DMS 273 (cell line): Measurements from ENCODE around the gene MT1G.
"Not testable (repeated sequence)": the region's sequence is repeated elsewhere in the genome, so short reads cannot be mapped to it uniquely, and the experiment has no call there.

Experiments used
- DNase-seq: peaks from one replicate; lab custom pipeline; 2025; ENCODE audit not compliant: unreplicated experiment; lab: John Stamatoyannopoulos, UW

MT1G gene

DNA sequence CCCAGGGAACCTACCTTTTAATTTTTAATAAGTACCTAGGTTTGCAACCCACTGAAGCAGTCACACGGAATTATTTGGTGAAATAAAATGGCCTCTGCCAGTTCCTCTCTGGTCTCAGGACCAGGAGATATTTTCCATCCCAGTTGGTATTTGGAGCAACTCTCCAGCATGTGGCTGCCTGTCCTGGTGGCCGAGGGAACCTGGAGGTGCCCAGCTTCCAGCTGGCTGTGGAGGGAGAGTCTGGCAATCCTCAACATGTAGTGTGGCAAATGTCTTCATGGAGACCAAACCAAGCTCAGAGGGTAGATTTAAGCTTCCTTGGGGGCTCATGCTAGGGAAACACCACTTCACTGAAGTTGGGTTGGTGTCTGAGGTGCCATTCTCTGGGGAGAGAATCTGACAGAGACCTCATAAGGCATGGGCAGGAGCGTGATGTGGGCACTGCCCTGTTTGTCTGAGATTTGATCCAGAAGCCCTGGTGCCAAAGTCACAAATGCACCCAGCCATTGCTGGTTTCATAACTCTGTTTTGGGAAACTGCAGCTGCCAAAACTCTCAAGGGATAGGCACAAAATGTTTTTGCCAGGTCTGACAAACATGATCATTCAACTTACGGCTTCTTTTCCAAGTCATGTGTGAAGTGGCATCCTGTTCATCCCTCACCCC, 17.2 kb upstream of the MT1G start:
- no peak for DNase-seq

DNA sequence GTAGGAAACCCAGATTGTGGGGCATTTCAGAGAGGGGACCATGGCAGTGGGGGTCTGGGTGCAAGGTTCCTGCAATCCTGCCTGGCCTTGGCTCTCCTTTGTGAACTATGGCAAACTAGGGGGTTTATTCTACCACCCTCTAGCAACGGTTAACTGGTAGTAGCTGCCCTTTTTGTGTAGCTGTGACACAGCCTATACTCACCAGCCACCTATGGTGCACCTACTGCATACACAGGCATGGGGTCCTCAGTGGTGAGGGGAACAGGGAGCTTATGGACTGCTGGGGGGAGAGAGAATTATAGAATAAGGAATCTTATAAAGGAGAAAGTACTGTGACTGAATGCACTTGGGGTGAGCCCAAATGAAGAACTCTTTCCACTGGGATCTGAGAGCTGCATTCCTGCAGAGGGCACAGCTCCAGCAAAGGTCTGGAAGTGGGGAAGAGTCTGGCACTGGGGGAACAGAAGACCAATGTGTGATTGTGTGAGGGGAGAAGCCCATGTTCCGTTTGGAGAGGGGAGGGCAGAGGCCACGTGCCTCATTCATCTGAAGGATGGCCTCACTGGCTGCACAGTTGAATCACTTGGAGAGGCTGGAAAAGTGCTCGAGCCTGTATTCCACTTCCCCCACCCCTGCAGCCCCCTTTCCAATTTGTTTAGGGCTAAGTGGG, 16.5 kb upstream of the MT1G start:
- no peak for DNase-seq

DNA sequence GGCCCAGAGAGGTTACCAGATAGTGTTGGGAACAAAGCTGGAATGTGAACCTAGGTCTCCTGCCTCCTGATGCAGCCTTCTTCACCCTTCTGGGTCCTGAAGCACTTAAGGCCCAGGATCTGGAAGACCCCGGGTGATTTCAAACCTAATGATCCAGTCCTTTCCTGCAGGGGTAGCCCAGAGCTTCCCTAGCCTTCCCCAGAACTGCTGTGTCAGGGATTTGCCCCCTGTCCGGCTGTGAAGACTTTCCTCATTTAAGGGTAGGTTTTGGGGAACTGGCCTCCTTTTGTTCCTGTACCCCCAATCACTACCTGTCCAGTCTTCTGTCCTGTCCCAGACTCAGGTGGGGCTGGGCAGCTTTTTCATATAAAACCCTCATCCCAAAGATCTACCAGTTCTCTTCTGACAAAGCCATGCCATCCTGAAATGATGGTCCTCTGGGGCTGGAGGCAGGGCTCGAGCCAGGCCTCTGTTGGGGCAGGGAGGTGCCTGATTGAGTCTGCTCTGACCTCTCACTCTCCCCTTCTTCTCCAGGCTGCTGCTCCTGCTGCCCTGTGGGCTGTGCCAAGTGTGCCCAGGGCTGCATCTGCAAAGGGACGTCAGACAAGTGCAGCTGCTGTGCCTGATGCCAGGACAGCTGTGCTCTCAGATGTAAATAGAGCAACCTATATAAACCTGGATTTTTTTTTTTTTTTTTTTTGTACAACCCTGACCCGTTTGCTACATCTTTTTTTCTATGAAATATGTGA, 15.7 kb upstream of the MT1G start:
- DNase-seq, result peak; percentile 43

DNA sequence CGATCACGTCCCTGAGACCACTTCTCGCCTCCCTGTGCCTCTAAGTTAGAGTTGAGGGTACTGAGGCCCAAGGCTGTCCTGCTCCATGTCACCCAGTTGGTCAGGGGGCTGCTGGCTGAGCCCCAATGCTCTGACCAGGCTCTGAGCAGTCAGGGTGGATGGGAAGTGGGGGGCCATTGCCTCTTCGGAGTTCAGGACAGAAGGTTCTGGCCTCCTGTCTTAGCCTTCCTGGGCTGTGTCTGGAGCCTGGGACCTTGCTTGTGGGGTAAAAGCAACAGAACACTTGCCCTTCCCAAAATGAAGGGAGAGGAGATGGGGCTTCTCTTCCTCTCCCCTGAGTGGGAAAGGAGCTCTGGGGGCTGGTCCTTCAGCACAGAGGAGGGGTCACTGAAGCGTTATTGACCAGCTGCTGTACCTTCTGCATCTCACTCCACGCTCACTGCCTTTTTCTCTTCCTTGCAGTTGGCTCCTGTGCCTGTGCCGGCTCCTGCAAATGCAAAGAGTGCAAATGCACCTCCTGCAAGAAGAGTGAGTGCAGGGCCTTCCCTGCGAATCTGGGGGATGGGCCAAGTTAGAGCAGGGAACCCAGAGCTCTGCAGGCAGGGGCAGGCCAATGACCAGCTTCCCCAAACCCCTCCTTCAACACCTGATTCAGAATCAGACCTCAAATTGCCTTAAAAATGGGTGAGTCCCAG, 15.0 kb upstream of the MT1G start:
- peak; percentile 55 for DNase-seq

DNA sequence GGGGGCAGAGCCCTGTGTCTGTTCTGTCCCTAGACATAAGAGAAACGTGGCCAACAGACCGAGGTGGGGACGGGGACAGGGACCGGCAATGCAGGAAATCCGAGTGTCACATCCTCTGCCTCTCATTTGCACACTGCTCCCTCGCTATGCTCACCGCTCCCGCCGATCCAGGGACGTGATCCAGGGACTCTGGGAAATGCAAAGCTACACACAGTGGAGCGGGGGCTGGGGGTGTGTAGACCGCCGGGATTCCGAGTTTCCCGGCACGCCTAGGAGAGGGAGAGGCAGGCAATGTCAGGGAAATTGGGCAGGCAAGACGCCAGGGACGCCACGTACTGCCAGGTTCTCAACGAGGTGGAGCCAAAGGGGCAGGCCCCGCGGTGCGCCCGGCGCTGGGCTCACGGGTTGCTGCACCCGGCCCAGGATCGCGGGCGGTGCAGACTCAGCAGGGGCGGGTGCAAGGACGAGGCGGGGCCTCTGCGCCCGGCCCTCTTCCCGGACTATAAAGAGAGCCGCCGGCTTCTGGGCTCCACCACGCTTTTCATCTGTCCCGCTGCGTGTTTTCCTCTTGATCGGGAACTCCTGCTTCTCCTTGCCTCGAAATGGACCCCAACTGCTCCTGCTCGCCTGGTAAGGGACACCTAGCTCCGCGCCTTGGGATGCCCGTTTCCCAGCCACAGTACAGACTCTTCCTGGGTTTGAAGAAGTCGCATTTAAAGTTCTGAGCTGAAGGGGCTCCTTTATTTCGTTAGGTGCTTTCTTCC, 14.3 kb upstream of the MT1G start, which contains the start of gene MT1X:
Gene MT1X, plus strand, starts transcription at position 532 of the 764 bp plus-strand sequence. Its CDS starts 71 bp downstream, at position 603.
- DNase-seq, result peak; percentile 97

DNA sequence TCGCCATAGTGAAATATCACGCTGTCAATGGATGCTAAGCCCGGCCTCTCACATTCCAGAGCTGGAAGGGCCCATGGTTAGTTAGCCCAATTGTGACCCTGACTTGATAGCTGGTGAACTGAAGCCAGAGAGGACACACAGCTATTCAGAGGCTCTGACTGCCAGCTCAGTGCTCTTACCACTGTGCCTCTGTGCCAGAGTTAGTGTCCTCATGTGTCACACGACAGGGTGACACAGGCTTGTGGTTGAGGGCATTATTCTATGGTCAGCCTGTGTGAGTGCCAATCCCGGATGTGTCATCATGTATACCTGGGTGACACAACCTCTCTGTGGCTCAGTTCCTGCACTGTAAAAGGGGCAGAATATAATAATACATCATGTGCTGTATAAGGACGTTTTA, 12.0 kb upstream of the MT1G start:
- no peak for DNase-seq

DNA sequence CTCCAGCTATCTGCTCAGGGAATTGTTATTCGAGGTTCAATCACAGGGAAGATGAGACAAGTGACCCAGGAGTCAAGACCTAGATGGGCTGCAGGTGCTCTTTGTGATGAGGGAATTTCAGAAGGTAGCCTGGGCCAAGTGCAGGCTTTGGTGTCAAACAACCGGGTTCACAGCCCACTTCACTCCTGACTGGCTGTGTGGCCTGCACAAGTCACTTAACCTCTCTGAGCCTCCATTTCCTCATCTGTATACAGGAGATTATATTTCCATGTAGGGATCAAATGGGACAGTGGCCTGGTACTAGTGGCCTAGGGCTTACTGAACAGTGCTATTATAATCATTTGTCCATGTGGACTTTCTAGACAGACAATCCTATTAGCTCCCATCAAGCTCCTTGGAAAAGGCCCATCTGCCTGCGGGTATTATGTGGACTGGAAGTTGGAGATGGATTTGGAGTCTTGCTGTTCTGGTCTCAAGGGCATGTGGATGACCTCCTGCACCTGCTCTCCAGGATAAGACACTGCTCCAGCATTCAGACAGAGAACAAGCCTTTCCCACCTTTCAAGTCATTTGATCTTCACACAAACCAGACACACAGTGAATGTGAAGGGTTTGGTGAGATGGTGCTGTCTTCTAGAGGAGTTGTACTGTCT, 11.3 kb upstream of the MT1G start:
- DNase-seq, result no peak

DNA sequence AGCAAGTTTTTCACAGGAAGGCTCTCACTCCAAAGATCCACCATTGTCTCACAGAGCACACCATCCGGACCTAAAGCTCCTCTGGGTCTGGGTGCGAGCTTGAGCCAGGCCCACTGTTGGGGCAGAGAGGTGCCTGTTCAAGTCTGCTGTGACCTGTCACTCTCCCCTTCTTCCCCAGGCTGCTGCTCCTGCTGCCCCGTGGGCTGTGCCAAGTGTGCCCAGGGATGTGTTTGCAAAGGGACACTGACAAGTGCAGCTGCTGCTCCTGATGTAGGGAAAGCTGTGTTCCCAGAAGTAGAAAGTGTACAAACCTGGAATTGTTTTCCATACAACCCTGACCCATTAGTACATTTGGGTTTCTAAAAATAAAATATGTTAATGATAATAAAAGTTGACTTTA, 9.6 kb upstream of the MT1G start:
- DNase-seq, result no peak

DNA sequence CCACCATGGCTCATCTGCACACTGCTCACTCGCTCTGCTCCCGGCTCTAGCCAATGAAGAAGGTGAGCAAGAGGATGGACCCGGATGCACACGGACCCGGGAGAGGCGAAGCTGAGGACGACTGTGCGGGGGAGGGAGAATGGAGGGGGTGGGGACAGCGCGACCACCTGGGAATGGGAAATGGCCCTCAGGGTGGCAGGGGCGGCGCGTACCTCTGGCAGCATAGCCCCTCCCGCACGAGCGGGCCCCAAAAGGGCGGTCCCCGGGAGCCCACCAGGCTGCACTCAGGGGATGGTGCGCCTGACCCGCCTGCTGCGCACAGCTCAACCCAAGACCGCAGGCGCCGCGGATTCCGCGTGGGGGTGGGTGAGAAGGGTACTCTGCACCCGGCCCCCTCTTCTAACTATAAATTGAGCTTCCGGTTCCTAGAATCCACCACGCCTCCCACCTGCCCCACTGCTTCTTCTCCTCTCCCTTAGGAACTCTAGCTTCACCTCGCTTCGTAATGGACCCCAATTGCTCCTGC, 7.9 kb upstream of the MT1G start:
- no peak for DNase-seq

DNA sequence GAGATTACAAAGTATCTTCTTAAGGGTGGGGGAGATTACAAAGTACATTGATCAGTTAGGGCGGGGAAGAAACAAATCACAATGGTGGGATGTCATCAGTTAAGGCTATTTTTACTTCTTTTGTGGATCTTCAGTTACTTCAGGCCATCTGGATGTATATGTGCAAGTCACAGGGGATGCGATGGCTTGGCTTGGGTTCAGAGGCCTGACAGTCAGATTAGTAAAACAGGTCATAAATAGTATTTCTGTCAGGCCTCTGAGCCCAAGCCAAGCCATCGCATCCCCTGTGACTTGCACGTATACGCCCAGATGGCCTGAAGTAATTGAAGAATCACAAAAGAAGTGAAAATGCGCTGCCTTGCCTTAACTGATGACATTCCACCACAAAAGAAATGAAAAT, 6.7 kb upstream of the MT1G start:
- not testable (repeated sequence) for DNase-seq

DNA sequence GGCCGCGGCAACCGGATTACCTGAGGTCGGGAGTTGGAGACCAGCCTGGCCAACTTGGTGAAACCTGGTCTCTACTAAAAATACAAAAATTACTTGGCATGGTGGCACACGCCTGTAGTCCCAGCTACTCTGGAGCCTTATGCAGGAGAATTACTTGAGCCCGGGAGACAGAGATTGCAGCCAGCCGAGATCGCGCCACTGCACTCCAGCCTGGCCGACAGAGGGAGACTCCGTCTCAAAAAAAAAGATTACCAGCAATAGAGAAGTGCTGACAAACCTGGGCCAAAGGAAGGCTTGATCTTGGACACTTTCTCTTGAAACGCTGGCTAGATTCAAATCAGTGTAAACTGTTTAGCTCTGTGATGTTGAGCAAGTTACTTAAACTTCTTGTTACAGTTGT, 6.1 kb upstream of the MT1G start:
- peak; percentile 54 for DNase-seq

DNA sequence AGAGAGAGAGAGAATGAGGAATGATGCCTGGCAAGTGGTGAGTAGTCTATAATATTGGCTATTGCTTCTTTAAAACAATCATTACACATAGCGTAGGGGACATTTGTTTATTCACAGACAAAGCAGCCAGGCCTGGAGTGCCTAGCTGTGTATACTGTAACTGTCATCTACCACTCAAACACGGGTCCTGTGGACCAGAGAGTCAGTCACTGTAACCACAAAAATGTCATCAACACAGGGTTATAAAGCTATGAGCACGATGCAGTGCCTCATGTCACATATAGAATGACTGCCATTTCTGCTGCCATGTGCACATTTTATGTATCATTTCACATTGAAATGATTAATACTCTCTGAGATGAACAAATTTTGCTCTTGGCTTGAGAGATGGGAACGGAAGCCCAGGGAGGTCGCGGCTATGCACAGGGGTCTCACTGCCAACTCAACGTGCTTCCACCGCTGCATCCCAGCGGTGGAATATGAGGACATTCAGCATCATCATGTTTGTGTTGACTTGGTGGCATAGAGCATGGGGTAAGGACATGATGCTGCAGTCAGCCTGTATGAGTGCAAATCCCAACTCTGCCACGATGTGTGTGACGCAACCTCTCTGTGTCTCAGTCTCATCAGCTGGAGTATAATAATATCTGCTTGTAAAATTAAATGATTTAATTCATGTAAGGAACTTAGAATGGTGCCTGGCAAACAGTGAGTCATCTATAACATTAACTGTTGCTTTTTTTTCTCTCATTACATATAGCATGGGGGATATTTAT, 5.1 kb upstream of the MT1G start:
- DNase-seq, result no peak

DNA sequence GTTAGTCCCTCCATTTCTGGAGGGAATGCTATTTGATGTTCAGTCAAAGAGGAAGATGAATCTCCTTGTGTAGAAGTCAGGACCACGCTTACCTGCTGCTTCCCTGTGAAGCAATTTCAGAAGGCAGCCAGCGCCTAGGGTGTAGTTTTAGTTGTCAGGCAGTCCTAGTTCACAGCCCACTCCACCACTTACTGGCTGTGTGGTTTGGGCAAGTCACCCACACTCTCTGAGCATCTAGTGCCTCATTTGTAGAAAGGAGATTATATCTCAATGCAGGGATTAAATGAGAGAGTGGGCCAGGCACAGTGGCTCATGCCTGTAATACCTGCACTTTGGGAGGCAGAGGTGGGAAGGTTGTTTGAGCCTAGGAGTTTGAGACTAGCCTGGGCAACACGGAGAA, 4.3 kb upstream of the MT1G start:
- DNase-seq, result not testable (repeated sequence)

DNA sequence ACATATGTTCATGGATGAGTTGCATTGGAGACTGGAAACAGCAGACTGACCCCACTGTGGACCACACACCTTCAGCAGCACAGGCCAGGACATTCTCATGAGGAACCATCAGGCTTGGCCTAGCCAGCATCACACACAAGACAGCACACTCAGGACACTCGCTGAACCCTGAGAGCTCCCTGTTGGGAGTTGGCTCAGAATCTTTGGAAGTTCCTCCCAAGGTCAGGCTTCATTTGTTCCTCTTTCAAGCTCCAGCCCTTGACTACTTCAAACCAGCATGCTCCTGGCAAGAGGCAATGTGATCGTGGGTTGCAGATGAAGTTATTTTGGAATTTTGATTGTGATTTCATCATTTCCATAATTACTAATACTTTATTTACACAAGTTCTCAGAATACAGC, 3.8 kb upstream of the MT1G start:
- not testable (repeated sequence) for DNase-seq

DNA sequence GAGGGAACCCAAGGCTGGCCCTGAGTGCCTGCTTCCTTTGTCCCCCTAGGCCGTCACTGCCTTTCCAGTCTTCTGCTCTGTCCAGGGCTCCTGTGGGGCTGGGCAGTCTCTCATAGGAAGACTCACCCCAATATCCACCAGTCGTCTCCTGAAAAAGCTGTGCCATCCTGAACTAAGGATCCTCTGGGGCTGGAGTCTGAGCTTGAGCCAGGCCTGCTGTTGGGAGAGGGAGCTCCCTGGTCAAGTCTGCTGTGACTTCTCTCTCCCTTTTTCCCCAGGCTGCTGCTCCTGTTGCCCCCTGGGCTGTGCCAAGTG, 2.7 kb upstream of the MT1G start:
- no peak for DNase-seq

DNA sequence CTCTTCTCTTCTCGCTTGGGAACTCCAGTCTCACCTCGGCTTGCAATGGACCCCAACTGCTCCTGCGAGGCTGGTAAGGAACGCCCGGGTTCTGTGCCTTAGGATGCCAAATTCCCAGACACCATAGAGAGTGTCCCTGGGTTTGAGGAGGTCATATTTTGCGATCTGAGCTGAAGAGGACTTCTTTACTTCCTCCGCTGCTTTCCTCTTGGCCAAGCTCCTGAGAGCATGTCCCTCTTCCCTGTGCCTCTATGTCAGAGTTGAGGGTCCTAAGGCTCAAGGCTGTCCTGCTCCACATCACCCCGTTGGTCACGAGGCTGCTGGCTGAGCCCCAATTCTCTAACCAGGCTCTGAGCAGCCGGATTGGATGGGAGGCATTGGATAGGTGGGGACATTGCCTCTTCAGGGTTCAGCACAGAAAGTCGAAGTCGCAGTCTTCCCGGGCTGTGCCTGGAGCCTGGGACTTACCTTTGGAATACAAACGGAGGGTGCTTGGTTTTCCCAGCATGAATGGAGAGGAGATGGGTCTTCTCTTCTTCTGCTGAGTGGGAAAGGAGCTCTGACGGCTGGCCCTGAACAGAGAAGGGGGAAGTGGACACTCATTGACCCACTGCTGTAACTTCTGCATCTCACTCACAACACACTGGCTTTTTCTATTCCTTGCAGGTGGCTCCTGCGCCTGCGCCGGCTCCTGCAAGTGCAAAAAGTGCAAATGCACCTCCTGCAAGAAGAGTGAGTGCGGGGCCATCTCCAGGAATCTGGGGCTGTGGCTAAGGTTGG, 2.2 kb upstream of the MT1G start:
- no peak for DNase-seq

DNA sequence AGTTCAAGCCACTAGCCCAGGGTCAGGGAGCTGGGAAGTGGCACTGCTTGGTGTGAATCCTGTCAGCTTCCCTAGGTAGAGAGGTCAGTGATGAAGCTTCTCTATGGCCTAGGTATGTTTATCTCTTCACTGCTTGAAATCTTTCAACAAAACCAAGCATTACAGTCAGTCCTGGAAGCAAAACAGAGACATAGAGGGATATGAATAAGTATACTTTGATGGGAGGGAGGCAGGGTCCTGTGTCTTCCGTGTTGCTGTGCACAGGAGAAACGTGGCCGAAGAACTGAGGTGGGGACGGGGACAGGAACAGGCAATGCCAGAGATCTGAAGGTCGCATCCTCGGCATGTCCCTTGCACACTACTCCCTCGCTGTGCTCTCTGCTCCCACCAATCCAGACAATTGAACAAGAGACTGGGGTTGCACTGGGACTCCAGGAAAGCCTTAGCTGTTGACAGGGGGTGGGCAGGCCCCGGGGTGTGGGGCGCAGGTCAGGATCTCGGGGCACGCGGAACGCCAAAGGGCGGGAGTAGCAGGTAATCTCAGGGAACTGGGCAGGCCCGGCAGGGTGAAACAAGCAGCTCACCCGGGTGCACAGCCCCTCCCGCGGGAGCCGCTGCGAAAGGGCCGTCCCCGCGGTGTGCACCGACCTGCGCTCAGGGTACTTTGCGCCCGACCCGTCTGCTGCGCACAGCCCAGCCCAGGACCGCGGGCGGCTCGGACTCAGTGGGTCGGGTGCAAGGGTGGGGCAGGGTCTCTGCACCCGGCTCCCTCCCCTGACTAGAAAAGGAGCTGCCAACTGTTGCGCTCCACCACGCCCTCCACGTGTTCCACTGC, 1.4 kb upstream of the MT1G start, which contains the start of gene MT1H:
Gene MT1H, plus strand, starts transcription at position 810 of the 835 bp plus-strand sequence. CDS start 71 bp downstream, outside the sequence.
- no peak for DNase-seq
